ENCODE results near the gene PHACTR3. TPM values are rescaled to one million over a fixed set of nuclear protein-coding genes. Genes with fewer than 3 reads are reported as not detected.

Gene PHACTR3
- total RNA-seq, 1 experiment from 2014 or later = 0.11 TPM

DNA sequence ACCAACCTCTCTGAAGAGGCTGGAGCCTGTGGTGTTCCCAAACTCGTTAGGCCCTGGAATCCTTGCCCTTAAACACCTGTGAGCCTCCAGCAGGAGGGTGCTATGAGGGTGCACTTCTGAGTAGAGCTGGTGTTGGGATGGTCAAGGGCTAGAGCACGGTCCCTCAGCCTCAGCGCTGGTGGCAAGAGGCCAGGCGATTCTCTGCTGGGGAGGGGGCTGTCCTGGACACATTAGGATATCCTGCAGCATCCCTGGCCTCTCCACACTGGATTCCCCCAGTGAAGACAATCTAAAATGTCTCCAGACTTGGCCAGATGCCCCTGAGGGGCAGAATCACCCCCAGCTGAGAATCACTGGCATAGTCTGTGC, 171.3 kb downstream of the PHACTR3 start:
- DNase-seq = peak in 1 of 2 experiments; percentile 14
- H3K4me1 Mint-ChIP-seq (ENCODE audit: low read depth, unreplicated experiment) = no peaks in the 10 kb centered on the region
- H3K9me3 Mint-ChIP-seq (ENCODE audit: unreplicated experiment) = no peaks in the 10 kb centered on the region
- ChIA-PET POLR2A (no interaction called here), CTCF (no interaction called here)
- intact Hi-C loops (cut with micrococcal nuclease; ENCODE audit: unreplicated experiment) = no loop called here
- TF ChIP-seq, protein P1, sequence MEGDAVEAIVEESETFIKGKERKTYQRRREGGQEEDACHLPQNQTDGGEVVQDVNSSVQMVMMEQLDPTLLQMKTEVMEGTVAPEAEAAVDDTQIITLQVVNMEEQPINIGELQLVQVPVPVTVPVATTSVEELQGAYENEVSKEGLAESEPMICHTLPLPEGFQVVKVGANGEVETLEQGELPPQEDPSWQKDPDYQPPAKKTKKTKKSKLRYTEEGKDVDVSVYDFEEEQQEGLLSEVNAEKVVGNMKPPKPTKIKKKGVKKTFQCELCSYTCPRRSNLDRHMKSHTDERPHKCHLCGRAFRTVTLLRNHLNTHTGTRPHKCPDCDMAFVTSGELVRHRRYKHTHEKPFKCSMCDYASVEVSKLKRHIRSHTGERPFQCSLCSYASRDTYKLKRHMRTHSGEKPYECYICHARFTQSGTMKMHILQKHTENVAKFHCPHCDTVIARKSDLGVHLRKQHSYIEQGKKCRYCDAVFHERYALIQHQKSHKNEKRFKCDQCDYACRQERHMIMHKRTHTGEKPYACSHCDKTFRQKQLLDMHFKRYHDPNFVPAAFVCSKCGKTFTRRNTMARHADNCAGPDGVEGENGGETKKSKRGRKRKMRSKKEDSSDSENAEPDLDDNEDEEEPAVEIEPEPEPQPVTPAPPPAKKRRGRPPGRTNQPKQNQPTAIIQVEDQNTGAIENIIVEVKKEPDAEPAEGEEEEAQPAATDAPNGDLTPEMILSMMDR (IDR thresholded peaks at IDR 0.05; ENCODE audit: insufficient read depth in 1 of 2, low read depth in 1 of 2, low read length in 1 of 2, severe bottlenecking in 1 of 2, unreplicated experiment in 1 of 2) = no peak
- Histone ChIP-seq H3K4me1 (no peaks in the 10 kb centered on the region), H3K27me3 (replicated peaks; ENCODE audit: control insufficient read depth, insufficient read depth, low read length) (no peaks in the 10 kb centered on the region), H3K36me3 (ENCODE audit: control insufficient read depth, insufficient read depth, low read length) (no peaks in the 10 kb centered on the region), H3K4me3 (ENCODE audit: low read depth, low read length) (no peak overlapping the region), H3K9me3 (no peaks in the 10 kb centered on the region)
- H3K27ac Mint-ChIP-seq (ENCODE audit: unreplicated experiment) = no peak overlapping the region
- peaks cover 18% of the 10 kb centered on the region for H3K27me3 Mint-ChIP-seq (ENCODE audit: insufficient read depth, unreplicated experiment)
- H3K36me3 Mint-ChIP-seq (ENCODE audit: insufficient read depth, unreplicated experiment) = no peaks in the 10 kb centered on the region
- no peak overlapping the region for H3K4me3 Mint-ChIP-seq (ENCODE audit: unreplicated experiment)
- no TSS peak for BruUV-seq (replicated peaks)

DNA sequence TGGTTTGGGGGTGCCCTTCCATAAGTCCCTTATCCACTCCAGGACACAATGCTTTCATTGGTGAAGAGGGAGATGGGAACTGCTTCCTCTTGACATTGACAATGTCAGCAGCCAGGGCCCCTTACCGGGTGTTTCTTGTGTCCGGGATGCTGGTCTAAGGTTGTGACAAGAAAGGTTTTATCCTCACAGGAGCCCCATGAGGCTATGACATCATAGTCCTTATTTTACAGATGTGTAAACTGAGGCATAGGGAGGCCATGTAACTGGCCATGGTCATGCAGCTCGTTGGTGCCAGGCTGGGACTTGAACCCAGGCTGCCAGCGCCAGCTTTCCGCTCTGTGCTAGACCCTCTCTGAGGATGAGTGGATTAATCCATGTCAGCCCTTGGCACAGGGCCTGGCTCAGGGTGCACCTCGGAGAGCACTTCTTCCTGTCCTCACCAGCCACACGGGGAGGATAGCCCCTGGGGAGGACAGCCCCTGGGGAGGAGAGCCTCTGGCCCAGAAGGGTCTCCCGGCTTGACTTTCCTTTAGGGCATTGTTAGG, 171.8 kb downstream of the PHACTR3 start:
- CTCF ChIA-PET = no interaction called here
- TF ChIP-seq, protein P1 (IDR thresholded peaks at IDR 0.05; ENCODE audit: insufficient read depth in 1 of 2, low read depth in 1 of 2, low read length in 1 of 2, severe bottlenecking in 1 of 2, unreplicated experiment in 1 of 2) = no peak
- Histone ChIP-seq H3K36me3 (ENCODE audit: control insufficient read depth, insufficient read depth, low read length) (no peaks in the 10 kb centered on the region), H3K27me3 (replicated peaks; ENCODE audit: control insufficient read depth, insufficient read depth, low read length) (no peaks in the 10 kb centered on the region), H3K4me1 (no peaks in the 10 kb centered on the region), H3K9me3 (no peaks in the 10 kb centered on the region), H3K4me3 (ENCODE audit: low read depth, low read length) (no peak overlapping the region)
- Mint-ChIP-seq H3K4me1 (ENCODE audit: low read depth, unreplicated experiment) (no peaks in the 10 kb centered on the region), H3K27me3 (ENCODE audit: insufficient read depth, unreplicated experiment) (peaks cover 18% of the 10 kb centered on the region), H3K4me3 (ENCODE audit: unreplicated experiment) (no peak overlapping the region), H3K27ac (ENCODE audit: unreplicated experiment) (no peak overlapping the region), H3K9me3 (ENCODE audit: unreplicated experiment) (no peaks in the 10 kb centered on the region), H3K36me3 (ENCODE audit: insufficient read depth, unreplicated experiment) (no peaks in the 10 kb centered on the region)
- DNase-seq = peak in 1 of 2 experiments; percentile 31
- no TSS peak for BruUV-seq (replicated peaks)
- POLR2A ChIA-PET = no interaction called here
- intact Hi-C loops (cut with micrococcal nuclease; ENCODE audit: unreplicated experiment) = no loop called here

DNA sequence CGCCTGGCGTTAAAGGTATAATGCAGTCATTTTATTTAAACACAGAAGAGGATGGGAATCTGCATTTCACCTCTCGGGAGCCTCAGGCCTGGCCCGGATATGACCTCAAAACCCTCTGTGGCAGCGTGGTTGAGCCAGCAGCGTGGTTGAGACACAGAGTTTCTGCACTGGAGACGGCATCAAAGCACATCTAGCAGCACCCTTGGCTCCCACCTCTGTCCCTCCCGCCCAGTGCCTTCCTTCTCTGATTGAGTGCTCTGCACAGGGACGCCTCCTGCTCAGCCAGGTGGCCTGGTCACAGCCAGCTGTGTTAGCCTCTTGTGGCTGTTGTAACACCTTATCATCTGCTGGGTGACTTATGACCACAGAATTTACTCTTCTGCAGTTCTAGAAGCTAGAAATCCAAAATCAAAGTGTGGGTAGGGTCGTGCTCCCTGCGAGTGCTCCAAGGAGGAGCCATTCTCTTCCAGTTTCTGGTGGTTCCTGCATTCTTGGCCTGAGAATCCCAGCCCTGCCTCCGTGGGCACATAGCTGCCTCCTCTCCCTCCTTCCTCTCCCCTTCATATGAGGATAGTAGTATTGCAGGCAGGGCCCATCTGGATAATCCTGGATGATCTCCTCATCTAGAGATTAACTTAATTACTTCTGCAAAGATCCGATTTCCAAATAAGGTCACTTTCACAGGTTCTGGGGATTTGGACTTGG, 172.4 kb downstream of the PHACTR3 start:
- Mint-ChIP-seq H3K27me3 (ENCODE audit: insufficient read depth, unreplicated experiment) (peaks cover 18% of the 10 kb centered on the region), H3K4me1 (ENCODE audit: low read depth, unreplicated experiment) (no peaks in the 10 kb centered on the region), H3K27ac (ENCODE audit: unreplicated experiment) (no peak overlapping the region), H3K36me3 (ENCODE audit: insufficient read depth, unreplicated experiment) (no peaks in the 10 kb centered on the region), H3K9me3 (ENCODE audit: unreplicated experiment) (no peaks in the 10 kb centered on the region), H3K4me3 (ENCODE audit: unreplicated experiment) (no peak overlapping the region)
- no TSS peak for BruUV-seq (replicated peaks)
- H3K9me3 ChIP-seq = no peaks in the 10 kb centered on the region
- intact Hi-C loops (cut with micrococcal nuclease; ENCODE audit: unreplicated experiment) = no loop called here
- TF ChIP-seq, protein P1 (IDR thresholded peaks at IDR 0.05; ENCODE audit: insufficient read depth in 1 of 2, low read depth in 1 of 2, low read length in 1 of 2, severe bottlenecking in 1 of 2, unreplicated experiment in 1 of 2) = no peak
- peak in 1 of 2 experiments; percentile 33 for DNase-seq
- no peaks in the 10 kb centered on the region for H3K27me3 ChIP-seq (replicated peaks; ENCODE audit: control insufficient read depth, insufficient read depth, low read length)
- H3K4me3 ChIP-seq (ENCODE audit: low read depth, low read length) = no peak overlapping the region
- ChIA-PET CTCF (interaction anchor here (1.3 kb wide), 1 partner anchor 74 kb away, joined by 5 read pairs; no protein-coding TSS in a partner anchor), POLR2A (no interaction called here)
- H3K36me3 ChIP-seq (ENCODE audit: control insufficient read depth, insufficient read depth, low read length) = no peaks in the 10 kb centered on the region
- no peaks in the 10 kb centered on the region for H3K4me1 ChIP-seq
